Activated B cell treated with CpG ODN at 0.5 μM for 24 hours (primary cell): Measurements from ENCODE around the gene HOXD11. TPM values are rescaled to one million over a fixed set of nuclear protein-coding genes. Genes with fewer than 3 reads are reported as not detected.

Experiments
- ATAC-seq: fragments of 200-7000 bp; cut with Tn5 transposase; one replicate; pipeline ENCODE4 v1.10.0; 2021; ENCODE audit warnings: low read depth, mild to moderate bottlenecking, moderate library complexity
- CTCF ChIA-PET: fragments of 350-600 bp; sonication (Branson Sonifier 250); formaldehyde crosslinking; loops from one replicate; lab custom pipeline; 2021; ENCODE audit warnings: antibody characterized with exemption; lab: Charles Lee
- POLR2A ChIA-PET: fragments of 350-600 bp; sonication (Branson Sonifier 250); formaldehyde crosslinking; loops from one replicate; lab custom pipeline; 2021; ENCODE audit warnings: antibody characterized with exemption; lab: Charles Lee
- DNase-seq: peaks from one replicate; pipeline ENCODE4 v3.0.0; 2022
- H3K27ac Mint-ChIP-seq: one replicate; pipeline ENCODE4 v1.8.0; 2020; ENCODE audit warnings: mixed read lengths
- H3K27me3 Mint-ChIP-seq: one replicate; pipeline ENCODE4 v1.8.0; 2021; ENCODE audit warnings: mixed read lengths
- H3K36me3 Mint-ChIP-seq: one replicate; pipeline ENCODE4 v1.8.0; 2021; ENCODE audit warnings: low read depth, mixed read lengths
- H3K4me1 Mint-ChIP-seq: one replicate; pipeline ENCODE4 v1.8.0; 2021; ENCODE audit warnings: mixed read lengths
- H3K4me3 Mint-ChIP-seq: one replicate; pipeline ENCODE4 v1.8.0; 2020; ENCODE audit warnings: mild to moderate bottlenecking, mixed read lengths
- H3K9me3 Mint-ChIP-seq: one replicate; pipeline ENCODE4 v1.8.0; 2020; ENCODE audit warnings: mixed read lengths
- intact Hi-C: fragments of 100-400 bp; cut with micrococcal nuclease; formaldehyde crosslinking; loops from one replicate; pipeline ENCODE4 v1.15.1; 2024
- total RNA-seq: library from RNA; stranded (reverse); gene quantifications from 2 replicates; pipeline ENCODE4 v1.2.3, GENCODE V29; 2022
- TF ChIP-seq, protein P1 (sequence below): fragments of 200-600 bp; IDR thresholded peaks from one replicate; pipeline ENCODE4 v1.8.0; 2022; ENCODE audit warnings: antibody characterized with exemption, mild to moderate bottlenecking

The HOXD11 gene
- total RNA-seq, 1 donor from 2014 or later, result not detected

DNA sequence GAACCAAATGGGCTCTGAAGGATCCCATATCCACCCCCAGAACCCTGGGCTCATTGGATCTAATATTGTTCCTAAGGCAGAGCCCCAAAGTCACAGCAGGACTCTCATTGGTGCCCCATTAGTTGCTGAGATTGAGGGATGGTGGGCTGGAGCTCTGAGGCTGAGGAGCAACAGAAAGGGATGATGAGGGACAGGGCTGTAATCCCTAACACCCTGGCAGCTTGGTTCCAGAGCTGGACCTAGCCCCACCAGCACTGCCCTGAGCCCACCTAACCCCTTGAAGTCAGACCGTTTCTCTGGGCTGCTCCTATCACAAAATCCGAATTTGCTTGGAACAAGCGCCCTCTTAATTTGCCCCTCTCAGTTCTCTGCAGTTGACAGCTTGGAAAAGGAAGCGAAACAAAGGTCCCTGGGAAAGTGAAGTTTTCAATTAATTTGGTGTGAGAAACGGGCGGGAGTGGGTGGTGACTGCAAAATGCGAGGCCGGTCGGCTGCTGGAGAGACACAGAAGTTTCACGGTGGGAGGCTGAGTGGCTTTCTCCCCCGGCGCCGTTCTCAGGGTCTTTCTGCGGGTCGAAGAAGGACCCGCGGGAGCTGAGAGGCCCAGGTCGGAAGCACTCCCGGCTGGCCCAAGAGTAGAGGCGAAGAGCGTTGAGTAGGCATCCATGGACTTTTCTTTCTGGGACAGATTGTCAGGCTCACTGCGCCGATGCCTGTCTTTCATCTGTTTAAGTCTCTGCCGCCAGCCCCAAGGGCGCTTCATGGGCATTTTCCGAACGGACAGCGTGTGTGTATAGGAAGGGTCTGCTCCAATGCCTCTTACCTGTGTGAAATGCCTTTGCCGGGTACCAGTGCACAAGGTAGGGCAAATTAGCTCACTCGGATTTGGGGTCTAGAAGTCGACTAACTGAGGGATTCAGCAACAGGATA, 15.5 kb upstream of the HOXD11 start:
- intact Hi-C loops, result loop anchor here (10.0 kb wide), 1 partner anchor 1057 kb away; no protein-coding TSS in a partner anchor
- peaks cover 84% of the 10 kb centered on the region for H3K27me3 Mint-ChIP-seq
- H3K9me3 Mint-ChIP-seq, result peaks cover 3% of the 10 kb centered on the region
- peak overlapping the region; percentile 35 for H3K4me3 Mint-ChIP-seq
- H3K27ac Mint-ChIP-seq, result peak overlapping the region; percentile 24
- ChIA-PET POLR2A (no interaction called here), CTCF (no interaction called here)
- H3K4me1 Mint-ChIP-seq, result peaks cover 15% of the 10 kb centered on the region
- H3K36me3 Mint-ChIP-seq, result no peaks in the 10 kb centered on the region
- DNase-seq (no peak), ATAC-seq (no peak)
- TF ChIP-seq, protein P1, sequence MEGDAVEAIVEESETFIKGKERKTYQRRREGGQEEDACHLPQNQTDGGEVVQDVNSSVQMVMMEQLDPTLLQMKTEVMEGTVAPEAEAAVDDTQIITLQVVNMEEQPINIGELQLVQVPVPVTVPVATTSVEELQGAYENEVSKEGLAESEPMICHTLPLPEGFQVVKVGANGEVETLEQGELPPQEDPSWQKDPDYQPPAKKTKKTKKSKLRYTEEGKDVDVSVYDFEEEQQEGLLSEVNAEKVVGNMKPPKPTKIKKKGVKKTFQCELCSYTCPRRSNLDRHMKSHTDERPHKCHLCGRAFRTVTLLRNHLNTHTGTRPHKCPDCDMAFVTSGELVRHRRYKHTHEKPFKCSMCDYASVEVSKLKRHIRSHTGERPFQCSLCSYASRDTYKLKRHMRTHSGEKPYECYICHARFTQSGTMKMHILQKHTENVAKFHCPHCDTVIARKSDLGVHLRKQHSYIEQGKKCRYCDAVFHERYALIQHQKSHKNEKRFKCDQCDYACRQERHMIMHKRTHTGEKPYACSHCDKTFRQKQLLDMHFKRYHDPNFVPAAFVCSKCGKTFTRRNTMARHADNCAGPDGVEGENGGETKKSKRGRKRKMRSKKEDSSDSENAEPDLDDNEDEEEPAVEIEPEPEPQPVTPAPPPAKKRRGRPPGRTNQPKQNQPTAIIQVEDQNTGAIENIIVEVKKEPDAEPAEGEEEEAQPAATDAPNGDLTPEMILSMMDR, result no peak

DNA sequence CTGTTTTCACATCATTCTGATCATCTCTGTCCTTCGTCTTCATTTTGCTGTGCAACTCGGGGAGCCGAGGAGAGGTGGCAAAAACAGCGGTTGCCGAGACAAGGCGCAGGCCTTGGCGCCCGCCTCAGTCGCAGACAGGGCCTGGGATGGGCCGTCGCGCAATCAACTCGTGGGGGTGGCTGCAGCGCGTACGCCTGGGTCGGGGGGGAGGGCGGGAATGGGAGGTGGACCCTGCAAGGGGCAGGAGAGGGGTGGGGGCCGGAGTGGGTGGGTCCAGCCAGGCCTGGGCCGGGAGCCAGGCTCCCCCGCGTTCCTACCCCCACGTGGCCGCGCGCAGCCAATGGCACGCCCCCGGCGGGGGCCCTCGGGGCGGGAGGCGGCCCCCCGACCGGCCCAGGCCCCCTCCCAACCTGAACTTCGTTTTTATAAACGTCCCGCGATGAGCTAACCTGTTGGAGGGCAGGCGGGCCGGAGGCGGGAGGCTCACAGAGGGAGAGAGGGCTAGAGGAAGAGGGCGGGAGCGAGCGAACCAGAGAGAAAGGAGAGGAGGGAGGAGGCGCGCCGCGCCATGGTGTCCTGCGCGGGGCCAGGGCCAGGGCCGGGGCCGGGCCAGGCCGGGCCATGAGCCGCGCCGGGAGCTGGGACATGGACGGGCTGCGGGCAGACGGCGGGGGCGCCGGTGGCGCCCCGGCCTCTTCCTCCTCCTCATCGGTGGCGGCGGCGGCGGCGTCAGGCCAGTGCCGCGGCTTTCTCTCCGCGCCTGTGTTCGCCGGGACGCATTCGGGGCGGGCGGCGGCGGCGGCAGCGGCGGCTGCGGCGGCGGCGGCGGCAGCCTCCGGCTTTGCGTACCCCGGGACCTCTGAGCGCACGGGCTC, 14.6 kb upstream of the HOXD11 start, which contains the start of gene HOXD13:
TSS of gene HOXD13 (plus strand) at position 452 of the 875 bp plus-strand sequence. CDS start at position 622, 170 bp downstream.
- Mint-ChIP-seq H3K27me3 (peaks cover 81% of the 10 kb centered on the region), H3K36me3 (no peaks in the 10 kb centered on the region), H3K27ac (peak within 1 kb of the TSS; percentile 24), H3K4me1 (peaks cover 24% of the 10 kb centered on the region), H3K9me3 (no peaks in the 10 kb centered on the region), H3K4me3 (peak within 1 kb of the TSS; percentile 35)
- no peak for ATAC-seq
- ChIA-PET POLR2A (no interaction called here), CTCF (no interaction called here)
- intact Hi-C loops, result loop anchor here (10.0 kb wide), 1 partner anchor 1058 kb away; no protein-coding TSS in a partner anchor
- peak; percentile 18 for DNase-seq
- TF ChIP-seq, protein P1, result no peak

DNA sequence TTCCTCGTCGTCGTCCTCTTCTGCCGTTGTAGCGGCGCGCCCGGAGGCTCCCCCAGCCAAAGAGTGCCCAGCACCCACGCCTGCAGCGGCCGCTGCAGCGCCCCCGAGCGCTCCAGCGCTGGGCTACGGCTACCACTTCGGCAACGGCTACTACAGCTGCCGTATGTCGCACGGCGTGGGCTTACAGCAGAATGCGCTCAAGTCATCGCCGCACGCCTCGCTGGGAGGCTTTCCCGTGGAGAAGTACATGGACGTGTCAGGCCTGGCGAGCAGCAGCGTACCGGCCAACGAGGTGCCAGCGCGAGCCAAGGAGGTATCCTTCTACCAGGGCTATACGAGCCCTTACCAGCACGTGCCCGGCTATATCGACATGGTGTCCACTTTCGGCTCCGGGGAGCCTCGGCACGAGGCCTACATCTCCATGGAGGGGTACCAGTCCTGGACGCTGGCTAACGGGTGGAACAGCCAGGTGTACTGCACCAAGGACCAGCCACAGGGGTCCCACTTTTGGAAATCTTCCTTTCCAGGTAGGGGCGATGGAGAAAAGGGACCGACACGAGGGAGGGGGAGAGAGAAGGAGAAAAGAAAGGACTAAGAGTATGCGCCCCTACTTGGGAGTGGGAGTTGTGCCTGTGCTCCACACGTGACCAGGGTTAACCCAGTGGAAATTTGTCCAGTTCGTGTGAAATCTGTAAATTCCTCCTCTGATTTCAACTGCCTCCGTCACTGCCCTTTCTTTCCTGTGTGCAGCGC, 13.8 kb upstream of the HOXD11 start:
- ATAC-seq, result no peak
- ChIA-PET CTCF (no interaction called here), POLR2A (no interaction called here)
- H3K9me3 Mint-ChIP-seq, result no peaks in the 10 kb centered on the region
- peak overlapping the region; percentile 12 for H3K27ac Mint-ChIP-seq
- TF ChIP-seq, protein P1, result no peak
- H3K27me3 Mint-ChIP-seq, result peaks cover 81% of the 10 kb centered on the region
- no peak overlapping the region for H3K4me3 Mint-ChIP-seq
- peaks cover 27% of the 10 kb centered on the region for H3K4me1 Mint-ChIP-seq
- no peak for DNase-seq
- intact Hi-C loops, result loop anchor here (10.0 kb wide), 1 partner anchor 1059 kb away; no protein-coding TSS in a partner anchor
- no peaks in the 10 kb centered on the region for H3K36me3 Mint-ChIP-seq

DNA sequence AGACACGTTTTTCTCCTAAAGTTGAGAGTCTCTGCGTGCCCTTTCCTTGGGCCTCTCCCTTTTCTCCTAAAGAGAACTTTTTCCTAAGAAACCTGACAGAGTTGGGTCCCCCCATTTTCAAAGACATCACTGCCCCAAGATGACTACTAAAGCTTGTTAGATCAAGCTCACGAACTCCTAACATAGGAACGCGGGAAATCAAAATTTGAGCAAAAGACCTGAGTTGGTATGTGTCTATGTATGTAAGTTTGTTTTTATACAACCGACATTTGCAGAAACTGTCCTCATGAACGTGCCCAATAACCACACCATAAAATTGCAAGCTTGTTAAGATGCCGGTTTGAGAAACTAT, 13.2 kb upstream of the HOXD11 start:
- TF ChIP-seq, protein P1, result no peak
- Mint-ChIP-seq H3K4me1 (peaks cover 24% of the 10 kb centered on the region), H3K27ac (no peak overlapping the region), H3K36me3 (no peaks in the 10 kb centered on the region), H3K27me3 (peaks cover 80% of the 10 kb centered on the region), H3K9me3 (no peaks in the 10 kb centered on the region), H3K4me3 (no peak overlapping the region)
- DNase-seq (no peak), ATAC-seq (no peak)
- CTCF ChIA-PET, result no interaction called here
- POLR2A ChIA-PET, result no interaction called here
- intact Hi-C loops, result loop anchor here (10.0 kb wide), 1 partner anchor 1059 kb away; no protein-coding TSS in a partner anchor
